ENCODE measurements around the gene SERPINA5. TPM values are rescaled to one million over a fixed set of nuclear protein-coding genes. Genes with fewer than 3 reads are reported as not detected.

SERPINA5 gene
- total and polyA plus RNA-seq, 2 of the 8 experiments (the other 6 are each of a cell fraction or from before 2014, with no cell fraction given): 1.8 to 1.9 TPM

DNA sequence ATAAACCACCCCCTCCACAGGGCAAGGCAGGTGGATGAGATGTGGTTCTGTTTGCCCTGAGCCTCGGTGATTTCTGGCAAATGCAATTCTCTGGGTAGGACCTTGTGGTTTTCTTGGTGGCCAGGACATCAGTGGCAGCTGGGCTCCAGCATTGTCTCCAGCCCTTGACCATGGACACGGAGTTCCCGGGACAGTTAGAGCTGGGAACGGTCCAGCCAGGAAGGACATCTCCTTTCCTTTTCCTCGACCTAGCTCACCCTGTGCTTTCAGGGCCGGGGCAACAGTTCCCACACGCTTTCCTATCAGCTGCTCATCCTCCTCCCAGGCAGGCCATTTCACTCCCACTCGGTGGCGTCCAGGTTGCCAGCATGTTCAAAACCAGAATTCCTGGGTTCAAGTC, 10.8 kb upstream of the SERPINA5 start:
- Histone ChIP-seq H3K4me3 (ENCODE audit: extremely low read depth in 1 of 4, insufficient read depth in 2 of 4, low read depth in 3 of 4, low read length in 4 of 4) (no peak overlapping the region), H3K4me1 (replicated peaks in 1 of 4; ENCODE audit: control insufficient read depth in 3 of 4, insufficient read depth in 4 of 4, low read length in 3 of 4) (no peaks in the 10 kb centered on the region), H4K8ac (ENCODE audit: extremely low read depth, insufficient read depth, low read length) (no peak overlapping the region), H3K27me3 (replicated peaks in 1 of 4; ENCODE audit: control insufficient read depth in 3 of 4, extremely low read depth in 1 of 4, insufficient read depth in 3 of 4, low read length in 3 of 4) (no peaks in the 10 kb centered on the region), H2BK5ac (ENCODE audit: low read depth, low read length) (no peak overlapping the region), H3K79me2 (ENCODE audit: control insufficient read depth in 1 of 2, insufficient read depth in 2 of 2, low read length in 2 of 2) (no peaks in the 10 kb centered on the region), H2BK120ac (replicated peaks; ENCODE audit: low read depth, low read length) (no peak overlapping the region), H3K9ac (replicated peaks in 1 of 4; ENCODE audit: extremely low read depth in 1 of 4, low read depth in 3 of 4, low read length in 3 of 4) (no peak overlapping the region), H3K4ac (replicated peaks; ENCODE audit: insufficient read length, low read depth, low read length) (no peak overlapping the region), H2BK20ac (ENCODE audit: low read length) (no peak overlapping the region), H3K9me3 (ENCODE audit: insufficient read depth in 2 of 2, low read depth in 1 of 2, low read length in 1 of 2) (no peaks in the 10 kb centered on the region), H4K20me1 (replicated peaks in 1 of 2; ENCODE audit: control insufficient read depth in 1 of 2, insufficient read depth in 2 of 2, low read length in 2 of 2) (no peaks in the 10 kb centered on the region), H2AFZ (ENCODE audit: low read length) (no peak overlapping the region), H3K36me3 (ENCODE audit: control insufficient read depth in 2 of 4, insufficient read depth in 4 of 4, low read length in 3 of 4) (no peaks in the 10 kb centered on the region), H3K79me1 (ENCODE audit: low read depth, low read length) (no peaks in the 10 kb centered on the region), H2AK5ac (ENCODE audit: low read depth, low read length) (no peak overlapping the region), H2BK15ac (ENCODE audit: low read length) (no peak overlapping the region), H2BK12ac (ENCODE audit: low read depth, low read length) (no peak overlapping the region), H3K4me2 (ENCODE audit: insufficient read depth in 1 of 2, low read depth in 2 of 2, low read length in 2 of 2) (no peak overlapping the region), H3K14ac (ENCODE audit: insufficient read length) (no peak overlapping the region), H3K23ac (ENCODE audit: insufficient read length) (no peak overlapping the region), H4K91ac (replicated peaks; ENCODE audit: insufficient read length, low read length) (no peak overlapping the region), H4K5ac (ENCODE audit: insufficient read length, low read depth, low read length) (no peak overlapping the region), H3K27ac (ENCODE audit: low read depth, low read length) (no peak overlapping the region), H3K23me2 (ENCODE audit: low read depth, low read length) (no peaks in the 10 kb centered on the region), H3K56ac (replicated peaks; ENCODE audit: insufficient read length, low read depth, low read length) (no peak overlapping the region), H3K18ac (ENCODE audit: extremely low read depth, low read length) (no peak overlapping the region)
- POLR2A ChIA-PET (ENCODE audit: partially characterized antibody): no interaction called here
- FAIRE-seq (no peak), DNase-seq (ENCODE audit: low read depth in 1 of 2, low spot score in 2 of 2) (no peak)
- CTCF ChIA-PET (ENCODE audit: partially characterized antibody): interaction anchor here (0.7 to 2.1 kb wide), 5 partner anchors 11 to 264 kb away, joined by 3 to 9 read pairs (median 3); partner anchors contain the start of gene SERPINA5
- 88% methylated on average over 9 of the region's 9 CpGs; no CpG with 5 or more reads in 1 of the 2 experiments for WGBS, 2 experiments (ENCODE audit: extremely low coverage in 1 of 2, insufficient coverage in 1 of 2, insufficient read length in 1 of 2, insufficient replicate concordance in 2 of 2, low coverage in 1 of 2, low lambda C conversion rate in 2 of 2, missing lambda C conversion rate in 1 of 2)
- TF ChIP-seq, protein P1, sequence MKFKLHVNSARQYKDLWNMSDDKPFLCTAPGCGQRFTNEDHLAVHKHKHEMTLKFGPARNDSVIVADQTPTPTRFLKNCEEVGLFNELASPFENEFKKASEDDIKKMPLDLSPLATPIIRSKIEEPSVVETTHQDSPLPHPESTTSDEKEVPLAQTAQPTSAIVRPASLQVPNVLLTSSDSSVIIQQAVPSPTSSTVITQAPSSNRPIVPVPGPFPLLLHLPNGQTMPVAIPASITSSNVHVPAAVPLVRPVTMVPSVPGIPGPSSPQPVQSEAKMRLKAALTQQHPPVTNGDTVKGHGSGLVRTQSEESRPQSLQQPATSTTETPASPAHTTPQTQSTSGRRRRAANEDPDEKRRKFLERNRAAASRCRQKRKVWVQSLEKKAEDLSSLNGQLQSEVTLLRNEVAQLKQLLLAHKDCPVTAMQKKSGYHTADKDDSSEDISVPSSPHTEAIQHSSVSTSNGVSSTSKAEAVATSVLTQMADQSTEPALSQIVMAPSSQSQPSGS (IDR thresholded peaks at IDR 0.05; ENCODE audit: low read length): no peak
- TF ChIP-seq, protein P2, sequence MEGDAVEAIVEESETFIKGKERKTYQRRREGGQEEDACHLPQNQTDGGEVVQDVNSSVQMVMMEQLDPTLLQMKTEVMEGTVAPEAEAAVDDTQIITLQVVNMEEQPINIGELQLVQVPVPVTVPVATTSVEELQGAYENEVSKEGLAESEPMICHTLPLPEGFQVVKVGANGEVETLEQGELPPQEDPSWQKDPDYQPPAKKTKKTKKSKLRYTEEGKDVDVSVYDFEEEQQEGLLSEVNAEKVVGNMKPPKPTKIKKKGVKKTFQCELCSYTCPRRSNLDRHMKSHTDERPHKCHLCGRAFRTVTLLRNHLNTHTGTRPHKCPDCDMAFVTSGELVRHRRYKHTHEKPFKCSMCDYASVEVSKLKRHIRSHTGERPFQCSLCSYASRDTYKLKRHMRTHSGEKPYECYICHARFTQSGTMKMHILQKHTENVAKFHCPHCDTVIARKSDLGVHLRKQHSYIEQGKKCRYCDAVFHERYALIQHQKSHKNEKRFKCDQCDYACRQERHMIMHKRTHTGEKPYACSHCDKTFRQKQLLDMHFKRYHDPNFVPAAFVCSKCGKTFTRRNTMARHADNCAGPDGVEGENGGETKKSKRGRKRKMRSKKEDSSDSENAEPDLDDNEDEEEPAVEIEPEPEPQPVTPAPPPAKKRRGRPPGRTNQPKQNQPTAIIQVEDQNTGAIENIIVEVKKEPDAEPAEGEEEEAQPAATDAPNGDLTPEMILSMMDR (IDR thresholded peaks at IDR 0.05; ENCODE audit: control extremely low read depth in 1 of 3, insufficient read depth in 1 of 3, low read depth in 1 of 3, low read length in 3 of 3): no peak
- TF ChIP-seq JUND (IDR thresholded peaks at IDR 0.05; ENCODE audit: low read length) (no peak), CREB1 (IDR thresholded peaks at IDR 0.05) (no peak), TCF12 (IDR thresholded peaks at IDR 0.05; ENCODE audit: low read depth, low read length) (no peak), RBBP5 (IDR thresholded peaks at IDR 0.05; ENCODE audit: borderline replicate concordance, low read depth, low read length) (no peak), SRF (IDR thresholded peaks at IDR 0.05; ENCODE audit: low read depth, low read length) (no peak), KDM4A (IDR thresholded peaks at IDR 0.05; ENCODE audit: low read depth, low read length, severe bottlenecking) (no peak), CBX5 (IDR thresholded peaks at IDR 0.05; ENCODE audit: low read depth, low read length) (no peak), CTBP2 (IDR thresholded peaks at IDR 0.05; ENCODE audit: borderline replicate concordance, insufficient read depth, insufficient read length, low read length) (no peak)

All from H1 (cell line).